ENCODE results near the gene GRIK2. TPM values are rescaled to one million over a fixed set of nuclear protein-coding genes. Genes with fewer than 3 reads are reported as not detected.

Gene GRIK2
- total and polyA plus RNA-seq, 12 donors: 0.09 to 10.6 (median 1.9) TPM

DNA sequence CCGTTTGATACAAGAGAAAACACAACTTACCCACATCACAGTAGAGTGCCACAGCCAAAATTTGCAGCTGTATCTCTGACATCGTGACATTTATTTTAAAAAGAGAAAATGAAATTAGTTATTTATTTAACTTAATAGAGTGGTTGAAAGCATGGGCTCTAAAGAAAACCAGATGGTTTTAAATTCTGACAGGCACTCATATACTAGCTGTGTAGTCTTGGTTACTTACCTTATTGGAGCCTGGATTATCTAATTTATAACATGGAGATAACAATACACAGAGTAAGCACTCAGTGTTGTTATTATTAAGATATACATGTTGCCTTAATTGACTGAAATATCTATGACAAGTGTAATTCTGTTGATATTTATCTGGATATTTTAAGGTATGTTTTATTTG lies 334.9 kb downstream of the GRIK2 start:
- 65 to 79% (median 73%) methylated on average over 2 of the region's 2 CpGs for WGBS, 4 donors
- no peaks in the 10 kb centered on the region for H3K4me1 ChIP-seq (replicated peaks in 1 of 2)
- intact Hi-C loops (cut with DNase I): no loop called here
- H3K27ac ChIP-seq: no peak overlapping the region
- no peak for TF ChIP-seq POLR2A (IDR thresholded peaks at IDR 0.05)
- TF ChIP-seq, protein P1, sequence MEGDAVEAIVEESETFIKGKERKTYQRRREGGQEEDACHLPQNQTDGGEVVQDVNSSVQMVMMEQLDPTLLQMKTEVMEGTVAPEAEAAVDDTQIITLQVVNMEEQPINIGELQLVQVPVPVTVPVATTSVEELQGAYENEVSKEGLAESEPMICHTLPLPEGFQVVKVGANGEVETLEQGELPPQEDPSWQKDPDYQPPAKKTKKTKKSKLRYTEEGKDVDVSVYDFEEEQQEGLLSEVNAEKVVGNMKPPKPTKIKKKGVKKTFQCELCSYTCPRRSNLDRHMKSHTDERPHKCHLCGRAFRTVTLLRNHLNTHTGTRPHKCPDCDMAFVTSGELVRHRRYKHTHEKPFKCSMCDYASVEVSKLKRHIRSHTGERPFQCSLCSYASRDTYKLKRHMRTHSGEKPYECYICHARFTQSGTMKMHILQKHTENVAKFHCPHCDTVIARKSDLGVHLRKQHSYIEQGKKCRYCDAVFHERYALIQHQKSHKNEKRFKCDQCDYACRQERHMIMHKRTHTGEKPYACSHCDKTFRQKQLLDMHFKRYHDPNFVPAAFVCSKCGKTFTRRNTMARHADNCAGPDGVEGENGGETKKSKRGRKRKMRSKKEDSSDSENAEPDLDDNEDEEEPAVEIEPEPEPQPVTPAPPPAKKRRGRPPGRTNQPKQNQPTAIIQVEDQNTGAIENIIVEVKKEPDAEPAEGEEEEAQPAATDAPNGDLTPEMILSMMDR (IDR thresholded peaks at IDR 0.05): no peak
- H3K9me3 ChIP-seq (replicated peaks in 1 of 3): no peaks in the 10 kb centered on the region
- no peak for DNase-seq
- no peaks in the 10 kb centered on the region for H3K27me3 ChIP-seq
- H3K36me3 ChIP-seq (replicated peaks in 1 of 2): no peaks in the 10 kb centered on the region
- no peak overlapping the region for H3K4me3 ChIP-seq

GRCh38 chr6:101728956-101729355 lies 335.4 kb downstream of the GRIK2 start:
- no peaks in the 10 kb centered on the region for H3K9me3 ChIP-seq (replicated peaks in 1 of 3)
- no peak overlapping the region for H3K4me3 ChIP-seq
- no peak overlapping the region for H3K27ac ChIP-seq
- no peaks in the 10 kb centered on the region for H3K36me3 ChIP-seq (replicated peaks in 1 of 2)
- H3K27me3 ChIP-seq: no peaks in the 10 kb centered on the region
- intact Hi-C loops (cut with DNase I): no loop called here
- no peak for DNase-seq
- TF ChIP-seq, protein P1 (IDR thresholded peaks at IDR 0.05): no peak
- no peak for TF ChIP-seq POLR2A (IDR thresholded peaks at IDR 0.05)
- H3K4me1 ChIP-seq (replicated peaks in 1 of 2): no peaks in the 10 kb centered on the region

DNA sequence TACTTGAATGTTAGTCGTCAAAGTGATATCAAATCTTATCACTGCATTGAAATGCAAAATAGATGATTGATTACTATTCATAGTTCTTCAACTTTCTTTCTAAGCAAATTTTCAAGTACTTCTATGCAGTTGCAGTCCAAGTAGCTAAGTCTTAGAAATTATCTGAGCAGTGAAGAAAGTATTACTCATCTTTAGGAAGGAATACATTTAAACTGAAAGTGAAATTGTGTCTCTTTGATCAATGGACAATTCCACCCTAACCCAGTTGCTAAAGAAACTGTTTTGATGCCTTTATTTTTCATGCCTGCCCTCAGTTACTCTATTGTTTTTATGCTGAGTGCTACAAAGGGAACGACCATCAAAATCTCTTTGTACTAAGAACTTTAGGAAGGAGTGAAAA lies 337.4 kb downstream of the GRIK2 start:
- intact Hi-C loops (cut with DNase I): no loop called here
- Histone ChIP-seq H3K27me3 (no peaks in the 10 kb centered on the region), H3K9me3 (replicated peaks in 1 of 3) (no peaks in the 10 kb centered on the region), H3K4me3 (peak overlapping the region in 1 of 4 donors; percentile 37), H3K36me3 (replicated peaks in 1 of 2) (no peaks in the 10 kb centered on the region), H3K4me1 (replicated peaks in 1 of 2) (no peaks in the 10 kb centered on the region), H3K27ac (no peak overlapping the region)
- 26 to 50% (median 38%) methylated on average over 2 of the region's 2 CpGs for WGBS, 4 donors
- no peak for TF ChIP-seq POLR2A (IDR thresholded peaks at IDR 0.05)
- TF ChIP-seq, protein P1 (IDR thresholded peaks at IDR 0.05): no peak
- no peak for DNase-seq

GRCh38 chr6:101733899-101734298 lies 340.4 kb downstream of the GRIK2 start:
- H3K27me3 ChIP-seq: no peaks in the 10 kb centered on the region
- no peaks in the 10 kb centered on the region for H3K36me3 ChIP-seq (replicated peaks in 1 of 2)
- no peak for DNase-seq
- no peak for TF ChIP-seq POLR2A (IDR thresholded peaks at IDR 0.05)
- TF ChIP-seq, protein P1 (IDR thresholded peaks at IDR 0.05): no peak
- H3K4me1 ChIP-seq (replicated peaks in 1 of 2): no peaks in the 10 kb centered on the region
- no peaks in the 10 kb centered on the region for H3K9me3 ChIP-seq (replicated peaks in 1 of 3)
- H3K27ac ChIP-seq: no peak overlapping the region
- H3K4me3 ChIP-seq: no peak overlapping the region
- intact Hi-C loops (cut with DNase I): no loop called here

Data from adrenal gland (tissue), 12 donors.